IMR-90 (cell line): ENCODE results near the gene TMEM176A.

Experiments used
- BHLHE40 ChIP-seq: fragments of 150-350 bp; IDR thresholded peaks from 2 replicates; pipeline ENCODE4 v1.6.1; 2016; ENCODE audit warnings: mild to moderate bottlenecking, low read depth, low read length
- CEBPB ChIP-seq: IDR thresholded peaks from 2 replicates; pipeline ENCODE4 v1.6.1; 2012; ENCODE audit warnings: low read depth, low read length, improper control_type of control experiment
- CHD1 ChIP-seq: IDR thresholded peaks from 2 replicates; pipeline ENCODE4 v1.6.1; 2012; ENCODE audit warnings: low read depth, low read length, improper control_type of control experiment
- CTCF ChIP-seq: conservative IDR thresholded peaks from 2 replicates; pipeline ENCODE4 v1.5.1; 2012; ENCODE audit warnings: mild to moderate bottlenecking, low read depth, low read length, improper control_type of control experiment
- MAFK ChIP-seq: IDR thresholded peaks from 2 replicates; pipeline ENCODE4 v1.6.1; 2012; ENCODE audit warnings: low read depth, low read length, improper control_type of control experiment
- MXI1 ChIP-seq: IDR thresholded peaks from 2 replicates; pipeline ENCODE4 v1.6.1; 2012; ENCODE audit warnings: low read depth, mild to moderate bottlenecking, low read length, moderate library complexity, borderline replicate concordance
- POLR2A ChIP-seq: IDR thresholded peaks from 2 replicates; pipeline ENCODE4 v1.6.1; 2012; ENCODE audit warnings: mild to moderate bottlenecking, low read depth, low read length
- RAD21 ChIP-seq: IDR thresholded peaks from 2 replicates; pipeline ENCODE4 v1.6.1; 2012; ENCODE audit warnings: low read length, improper control_type of control experiment
- RCOR1 ChIP-seq: IDR thresholded peaks from 2 replicates; pipeline ENCODE4 v1.6.1; 2012; ENCODE audit warnings: mild to moderate bottlenecking, low read length, improper control_type of control experiment; ENCODE audit not compliant: insufficient replicate concordance
- RFX5 ChIP-seq: IDR thresholded peaks from 2 replicates; pipeline ENCODE4 v1.8.0; 2012; ENCODE audit warnings: low read depth, mild to moderate bottlenecking, low read length, moderate library complexity
- USF2 ChIP-seq: fragments of 150-350 bp; IDR thresholded peaks from 2 replicates; pipeline ENCODE4 v1.6.1; 2017; ENCODE audit warnings: mild to moderate bottlenecking, antibody characterized with exemption, low read length, low read depth

GRCh38 chr7:150790416-150791075, 10.0 kb upstream of the TMEM176A start:
- no peak for TF ChIP-seq CTCF
- TF ChIP-seq RFX5: no peak
- no peak for TF ChIP-seq CEBPB
- no peak for TF ChIP-seq POLR2A
- no peak for TF ChIP-seq MAFK
- no peak for TF ChIP-seq CHD1
- TF ChIP-seq RAD21: no peak
- TF ChIP-seq RCOR1: no peak
- TF ChIP-seq USF2: no peak
- TF ChIP-seq MXI1: no peak
- TF ChIP-seq BHLHE40: no peak
